SK-N-SH (cell line): ENCODE measurements around the gene TBK1.

Source experiments
- EZH2phosphoT487 ChIP-seq: fragments of 200-600 bp; sonication (generic); IDR thresholded peaks from 2 replicates; pipeline ENCODE4 v1.6.1; 2017; ENCODE audit warnings: low read depth, mixed run types, mild to moderate bottlenecking, antibody characterized with exemption, moderate library complexity, borderline replicate concordance
- TAF1 ChIP-seq: IDR thresholded peaks from 2 replicates; pipeline ENCODE4 v1.6.1; 2012; ENCODE audit warnings: low read depth, mild to moderate bottlenecking, low read length, moderate library complexity, borderline replicate concordance
- YY1 ChIP-seq: IDR thresholded peaks from 2 replicates; pipeline ENCODE4 v1.4.0; 2012; ENCODE audit warnings: low read depth, mild to moderate bottlenecking
- TF ChIP-seq, protein P1 (sequence below): fragments of 200-600 bp; sonication (generic); IDR thresholded peaks from 2 replicates; pipeline ENCODE4 v1.6.1; 2017; ENCODE audit warnings: antibody characterized with exemption, mild to moderate bottlenecking, moderate library complexity
- TF ChIP-seq, protein P2 (sequence below): fragments of 150-350 bp; IDR thresholded peaks from 2 replicates; pipeline ENCODE4 v1.6.1; 2017; ENCODE audit warnings: antibody characterized with exemption, low read length, low read depth, borderline replicate concordance
- TF ChIP-seq, protein P3 (sequence below): IDR thresholded peaks from 2 replicates; pipeline ENCODE4 v1.4.0; 2012; ENCODE audit warnings: low read depth, borderline replicate concordance

DNA sequence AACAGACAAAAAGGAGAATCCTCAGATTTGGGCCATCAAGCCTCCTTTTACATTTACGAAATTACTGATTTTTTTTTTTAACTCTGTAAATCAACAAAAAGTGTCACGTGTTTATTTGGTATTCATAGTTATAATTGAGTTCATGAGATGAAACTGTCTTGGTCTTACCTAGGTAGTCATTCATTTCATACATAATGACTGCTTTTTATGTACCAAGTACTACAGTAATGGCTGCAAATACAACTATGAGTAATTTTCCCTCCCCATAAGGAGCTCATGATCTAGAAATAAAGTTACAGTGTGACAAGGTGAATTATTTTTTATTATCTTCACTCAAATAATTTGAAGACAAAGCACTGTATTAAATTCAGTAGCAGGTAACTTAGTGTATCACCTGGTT is 6.4 kb upstream of the TBK1 start:
- TF ChIP-seq TAF1 (no peak), EZH2phosphoT487 (no peak), YY1 (no peak)
- TF ChIP-seq, protein P1, sequence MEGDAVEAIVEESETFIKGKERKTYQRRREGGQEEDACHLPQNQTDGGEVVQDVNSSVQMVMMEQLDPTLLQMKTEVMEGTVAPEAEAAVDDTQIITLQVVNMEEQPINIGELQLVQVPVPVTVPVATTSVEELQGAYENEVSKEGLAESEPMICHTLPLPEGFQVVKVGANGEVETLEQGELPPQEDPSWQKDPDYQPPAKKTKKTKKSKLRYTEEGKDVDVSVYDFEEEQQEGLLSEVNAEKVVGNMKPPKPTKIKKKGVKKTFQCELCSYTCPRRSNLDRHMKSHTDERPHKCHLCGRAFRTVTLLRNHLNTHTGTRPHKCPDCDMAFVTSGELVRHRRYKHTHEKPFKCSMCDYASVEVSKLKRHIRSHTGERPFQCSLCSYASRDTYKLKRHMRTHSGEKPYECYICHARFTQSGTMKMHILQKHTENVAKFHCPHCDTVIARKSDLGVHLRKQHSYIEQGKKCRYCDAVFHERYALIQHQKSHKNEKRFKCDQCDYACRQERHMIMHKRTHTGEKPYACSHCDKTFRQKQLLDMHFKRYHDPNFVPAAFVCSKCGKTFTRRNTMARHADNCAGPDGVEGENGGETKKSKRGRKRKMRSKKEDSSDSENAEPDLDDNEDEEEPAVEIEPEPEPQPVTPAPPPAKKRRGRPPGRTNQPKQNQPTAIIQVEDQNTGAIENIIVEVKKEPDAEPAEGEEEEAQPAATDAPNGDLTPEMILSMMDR = no peak
- TF ChIP-seq, protein P2, sequence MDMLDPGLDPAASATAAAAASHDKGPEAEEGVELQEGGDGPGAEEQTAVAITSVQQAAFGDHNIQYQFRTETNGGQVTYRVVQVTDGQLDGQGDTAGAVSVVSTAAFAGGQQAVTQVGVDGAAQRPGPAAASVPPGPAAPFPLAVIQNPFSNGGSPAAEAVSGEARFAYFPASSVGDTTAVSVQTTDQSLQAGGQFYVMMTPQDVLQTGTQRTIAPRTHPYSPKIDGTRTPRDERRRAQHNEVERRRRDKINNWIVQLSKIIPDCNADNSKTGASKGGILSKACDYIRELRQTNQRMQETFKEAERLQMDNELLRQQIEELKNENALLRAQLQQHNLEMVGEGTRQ = no peak
- TF ChIP-seq, protein P3, sequence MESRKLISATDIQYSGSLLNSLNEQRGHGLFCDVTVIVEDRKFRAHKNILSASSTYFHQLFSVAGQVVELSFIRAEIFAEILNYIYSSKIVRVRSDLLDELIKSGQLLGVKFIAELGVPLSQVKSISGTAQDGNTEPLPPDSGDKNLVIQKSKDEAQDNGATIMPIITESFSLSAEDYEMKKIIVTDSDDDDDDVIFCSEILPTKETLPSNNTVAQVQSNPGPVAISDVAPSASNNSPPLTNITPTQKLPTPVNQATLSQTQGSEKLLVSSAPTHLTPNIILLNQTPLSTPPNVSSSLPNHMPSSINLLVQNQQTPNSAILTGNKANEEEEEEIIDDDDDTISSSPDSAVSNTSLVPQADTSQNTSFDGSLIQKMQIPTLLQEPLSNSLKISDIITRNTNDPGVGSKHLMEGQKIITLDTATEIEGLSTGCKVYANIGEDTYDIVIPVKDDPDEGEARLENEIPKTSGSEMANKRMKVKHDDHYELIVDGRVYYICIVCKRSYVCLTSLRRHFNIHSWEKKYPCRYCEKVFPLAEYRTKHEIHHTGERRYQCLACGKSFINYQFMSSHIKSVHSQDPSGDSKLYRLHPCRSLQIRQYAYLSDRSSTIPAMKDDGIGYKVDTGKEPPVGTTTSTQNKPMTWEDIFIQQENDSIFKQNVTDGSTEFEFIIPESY = no peak
